ENCODE measurements around the gene TNFRSF1B.

GRCh38 chr1:12164210-12164609, 2.6 kb upstream of the TNFRSF1B start:
- TF ChIP-seq CTCF (IDR thresholded peaks at IDR 0.05; ENCODE audit: borderline replicate concordance, extremely low read depth, low read length, poor library complexity, severe bottlenecking) (no peak), EZH2 (IDR thresholded peaks at IDR 0.05; ENCODE audit: borderline replicate concordance, low read depth, low read length, severe bottlenecking) (no peak)

Data from DND-41 (cell line).